SHP77 (cell line): ENCODE measurements around the gene SLIT3.

Source experiments
- DNase-seq, 2 experiments: peaks; one replicate each; lab custom pipeline; 2025; lab: John Stamatoyannopoulos, UW

Gene SLIT3

DNA sequence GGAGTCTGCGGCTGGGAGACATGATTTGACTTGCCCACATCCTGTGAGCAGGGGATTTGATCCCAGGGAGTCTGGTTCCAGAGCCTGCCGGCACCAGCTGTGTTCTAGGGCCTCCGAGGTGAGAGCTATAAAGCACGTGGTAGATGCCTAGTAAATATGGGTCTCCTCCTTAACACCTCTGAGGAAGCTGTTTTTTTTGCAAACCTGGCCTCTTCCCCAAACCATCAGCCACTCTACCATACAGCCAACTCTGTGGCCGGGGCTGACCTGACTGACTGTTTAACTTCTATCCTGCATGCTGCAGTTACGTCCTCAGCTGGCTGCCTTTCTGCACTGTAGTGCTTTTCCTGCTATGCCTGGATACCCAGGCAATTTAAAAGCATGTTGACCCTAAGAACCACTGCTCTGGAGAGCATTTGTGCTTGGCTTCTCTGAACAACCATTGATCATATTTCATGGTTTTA, 220.5 kb downstream of the SLIT3 start:
- no peak for DNase-seq

GRCh38 chr5:169079697-169080096, 221.2 kb downstream of the SLIT3 start:
- no peak for DNase-seq

DNA sequence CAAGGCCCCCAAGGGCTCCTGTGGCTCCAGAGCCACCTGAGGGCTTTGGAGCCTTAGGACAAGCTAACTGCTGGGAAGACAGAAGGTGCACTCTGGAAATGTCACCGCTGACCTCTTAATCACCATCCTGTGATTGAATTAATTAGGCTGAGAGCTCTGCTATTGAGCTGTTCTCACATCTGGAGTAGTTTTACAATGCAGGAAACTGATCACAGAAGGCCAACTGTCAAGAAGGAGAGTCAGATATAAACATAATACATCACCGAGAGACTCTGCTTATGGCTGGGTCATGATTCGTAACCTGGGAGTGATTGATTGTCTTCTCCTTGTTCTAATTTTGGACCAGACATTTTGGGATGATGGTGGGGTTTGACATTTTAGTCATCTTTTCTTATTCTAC, 226.1 kb downstream of the SLIT3 start:
- no peak for DNase-seq

- no peak for DNase-seq
Observed at GRCh38 chr5:169072233-169072632, 228.7 kb downstream of the SLIT3 start.

DNA sequence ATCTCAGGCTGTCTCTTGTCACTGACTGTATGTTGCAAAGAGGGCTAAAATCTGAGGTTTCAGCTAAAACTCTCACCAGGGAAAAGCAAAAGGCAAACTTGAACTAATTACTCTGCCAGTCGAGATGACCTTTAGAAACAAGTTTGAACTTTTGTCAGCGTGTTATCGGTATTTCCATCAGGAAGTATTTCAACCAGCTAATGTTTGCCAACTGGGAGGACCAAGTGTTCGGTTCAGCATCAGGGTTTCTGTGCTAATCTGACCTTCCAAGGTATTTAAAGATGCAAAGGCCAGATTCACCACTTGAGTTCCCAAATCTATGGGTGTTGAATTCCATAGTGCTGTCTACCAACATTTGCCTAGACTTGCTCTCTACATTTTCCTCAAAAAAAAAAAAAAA, 230.5 kb downstream of the SLIT3 start:
- DNase-seq, result no peak

- DNase-seq, result no peak
Observed at GRCh38 chr5:169067751-169068173, 233.2 kb downstream of the SLIT3 start.

GRCh38 chr5:169065400-169065799, 235.5 kb downstream of the SLIT3 start:
- DNase-seq, result no peak

DNA sequence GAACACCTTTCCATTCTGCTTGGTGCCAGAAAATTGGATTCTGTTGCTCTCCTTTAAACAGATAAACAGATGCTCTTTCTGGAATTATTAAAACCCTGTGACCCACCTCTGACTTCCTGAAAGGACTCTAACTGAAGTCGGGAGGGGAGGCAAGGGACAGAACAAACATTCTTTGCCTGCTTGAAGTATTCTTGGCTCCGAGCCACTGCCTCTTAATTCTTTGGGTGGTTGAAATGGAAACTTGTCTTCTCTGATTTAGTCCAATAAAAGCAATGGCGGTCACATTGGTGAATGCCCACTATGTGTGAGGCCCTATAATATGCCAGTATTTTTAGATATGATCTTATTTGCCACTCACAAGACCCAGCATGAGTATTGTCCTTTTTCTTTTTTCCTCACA, 236.8 kb downstream of the SLIT3 start:
- no peak for DNase-seq

- no peak for DNase-seq
Observed at GRCh38 chr5:169063316-169063953, 237.5 kb downstream of the SLIT3 start.

DNA sequence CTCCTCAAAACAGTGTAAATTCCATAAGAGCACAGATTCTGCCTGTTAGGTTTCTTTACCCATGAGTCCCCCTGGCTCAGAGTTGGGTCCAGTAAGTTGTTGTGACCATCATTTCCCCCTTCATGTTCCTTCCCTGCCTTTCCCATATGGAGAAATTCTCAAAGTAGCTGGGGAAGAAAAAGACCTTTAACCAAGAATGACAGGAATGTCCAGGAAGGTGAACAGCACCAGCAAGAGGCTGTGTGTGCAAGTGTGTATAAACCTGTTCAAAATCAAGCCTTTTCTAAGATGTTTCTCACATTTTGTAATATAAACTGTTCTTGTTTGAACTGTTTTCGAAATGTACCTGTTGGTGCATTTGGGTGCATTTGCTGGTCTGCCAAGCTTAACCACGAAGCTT, 238.2 kb downstream of the SLIT3 start:
- no peak for DNase-seq

- no peak for DNase-seq
Observed at GRCh38 chr5:169054506-169054905, 246.4 kb downstream of the SLIT3 start.

DNA sequence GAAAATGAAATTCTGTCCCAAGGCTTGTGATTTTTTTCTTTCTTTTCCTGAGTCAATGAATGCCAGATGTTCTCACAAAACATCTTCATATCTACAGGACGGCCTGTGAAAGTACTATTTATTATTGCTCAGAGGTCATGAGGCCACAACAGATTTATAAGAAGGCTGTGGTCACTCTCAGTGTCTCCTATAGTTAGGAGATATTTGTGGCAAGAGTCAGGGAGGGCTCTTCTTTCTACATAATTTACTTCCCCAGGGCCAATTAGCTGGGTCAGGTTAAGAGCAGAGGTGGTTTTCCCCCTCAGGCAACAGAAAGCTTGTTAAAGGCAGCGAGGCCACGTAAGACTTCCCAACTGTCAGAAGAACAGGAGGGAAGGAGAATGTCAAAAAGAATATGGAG, 248.7 kb downstream of the SLIT3 start:
- DNase-seq, result no peak

DNA sequence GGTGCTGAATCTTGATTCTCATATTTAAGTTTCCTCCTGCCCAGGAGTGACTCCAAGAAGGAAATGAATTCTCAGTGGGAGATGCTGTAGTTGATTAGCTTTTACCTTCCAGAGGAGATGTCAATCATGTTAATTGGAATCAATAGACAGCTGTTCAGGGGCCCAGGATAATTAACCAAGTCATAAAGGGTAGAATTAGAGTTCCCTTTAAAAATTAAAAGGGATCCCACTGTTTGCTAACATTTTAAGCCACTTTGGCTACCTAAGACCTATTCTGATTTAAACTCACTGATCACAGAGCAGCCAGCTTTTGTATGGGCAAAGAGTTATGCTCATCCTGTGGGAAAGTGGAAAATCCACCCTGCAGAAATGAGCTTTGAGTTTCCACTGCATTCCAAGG, 249.6 kb downstream of the SLIT3 start:
- no peak for DNase-seq

DNA sequence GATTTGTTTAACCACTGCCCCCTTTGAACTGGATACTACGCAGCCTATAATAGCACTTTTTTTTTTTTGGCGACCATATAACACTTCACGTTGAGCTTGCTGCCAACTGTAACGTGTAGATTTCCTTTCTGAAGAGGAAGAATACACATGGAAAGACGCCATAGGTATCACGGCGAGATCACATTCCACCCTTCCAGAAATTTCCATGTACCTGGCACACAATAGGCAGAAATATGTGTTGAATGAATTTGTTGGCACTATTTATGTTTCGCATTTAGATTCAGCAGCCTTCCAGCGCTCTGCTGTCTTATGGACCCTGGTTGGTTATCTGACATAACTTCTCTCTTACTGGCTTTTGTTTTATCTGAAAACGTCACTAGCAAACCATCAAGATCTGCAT, 250.3 kb downstream of the SLIT3 start:
- DNase-seq, result no peak

- no peak for DNase-seq
Observed at GRCh38 chr5:169050146-169050571, 250.8 kb downstream of the SLIT3 start.

DNA sequence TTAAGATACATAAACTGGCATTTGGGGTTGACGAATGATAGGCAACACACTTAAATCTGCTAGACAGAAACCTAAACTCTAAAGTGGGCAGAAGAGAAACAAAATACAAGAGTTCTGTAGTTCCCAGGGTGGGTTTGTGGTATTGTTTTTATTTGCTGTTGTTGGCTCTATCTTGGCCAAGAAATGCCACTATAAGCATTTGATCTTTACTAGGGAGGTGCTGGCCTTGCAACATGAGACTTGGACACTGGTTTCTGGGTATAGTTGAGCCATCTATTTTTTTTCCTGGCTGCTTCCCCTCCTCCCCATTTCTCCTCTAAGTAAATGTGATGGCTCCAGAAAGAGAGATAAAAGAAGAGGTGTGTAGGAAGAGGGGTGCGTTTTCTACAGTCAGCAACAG, 251.2 kb downstream of the SLIT3 start:
- DNase-seq, result no peak

DNA sequence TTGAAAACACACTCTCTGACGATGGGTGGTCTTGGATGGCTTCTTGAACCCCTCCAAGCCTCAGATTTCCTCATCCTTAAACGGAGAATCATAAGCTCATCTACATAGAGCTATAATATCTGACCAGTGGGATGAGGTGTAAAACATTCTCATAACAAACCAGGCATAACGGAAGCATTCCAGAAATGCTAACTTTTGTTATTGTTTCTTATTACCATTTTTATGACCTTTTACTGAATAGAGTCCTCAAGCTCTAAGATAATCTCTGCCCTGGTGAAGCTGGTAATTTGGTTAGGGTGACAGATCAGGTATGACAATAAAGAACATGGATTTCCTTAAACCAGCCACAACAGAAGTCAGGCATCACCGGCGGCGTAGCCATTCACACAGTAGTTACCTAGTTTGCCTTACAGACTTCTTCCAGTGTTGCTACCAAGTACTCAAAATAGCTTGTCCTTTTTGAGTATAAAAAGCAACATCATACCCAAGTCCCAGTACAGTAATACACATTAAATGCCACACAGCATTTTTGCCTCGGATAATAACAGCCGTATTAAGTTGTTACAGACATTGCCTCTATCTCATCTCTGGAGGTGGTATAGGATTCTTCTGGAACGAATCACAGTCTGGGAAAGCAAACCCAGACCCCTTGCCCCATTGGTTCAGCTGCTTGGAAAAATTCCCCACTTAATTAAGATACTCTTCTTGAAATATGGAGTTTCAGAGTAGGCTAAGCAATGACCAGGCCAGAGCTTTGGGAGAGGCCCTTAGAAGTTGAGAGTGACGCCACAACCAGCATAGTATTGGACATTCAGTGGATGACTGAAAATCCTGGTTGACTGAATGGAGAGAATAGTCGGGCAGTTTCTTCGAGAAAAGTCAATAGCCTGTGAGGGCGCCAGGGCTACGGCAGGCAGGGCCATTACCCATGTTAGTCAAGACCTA, 252.5 kb downstream of the SLIT3 start:
- DNase-seq, result no peak

DNA sequence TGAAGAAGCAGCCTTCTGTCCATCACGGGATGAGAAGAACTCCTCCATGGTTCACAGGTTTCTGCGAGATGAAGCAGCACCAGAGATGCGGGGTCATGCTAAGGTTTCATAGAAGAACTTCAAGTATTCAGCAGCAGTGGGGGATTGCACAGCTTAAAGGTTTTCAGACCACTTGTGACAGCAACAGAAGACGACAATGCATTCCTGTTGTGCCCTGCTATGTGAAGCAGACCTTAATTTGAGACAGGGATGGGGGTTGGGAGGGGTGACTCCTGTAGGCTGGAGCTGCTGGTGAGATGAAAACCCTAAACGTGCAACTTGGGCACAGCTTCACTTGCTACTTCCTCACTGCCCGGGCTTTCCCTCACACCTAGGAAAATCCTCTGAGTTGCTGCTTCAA, 256.0 kb downstream of the SLIT3 start:
- no peak for DNase-seq

- DNase-seq, result no peak
Observed at GRCh38 chr5:169041180-169041579, 259.8 kb downstream of the SLIT3 start.

GRCh38 chr5:169039592-169039991, 261.3 kb downstream of the SLIT3 start:
- DNase-seq, result no peak

DNA sequence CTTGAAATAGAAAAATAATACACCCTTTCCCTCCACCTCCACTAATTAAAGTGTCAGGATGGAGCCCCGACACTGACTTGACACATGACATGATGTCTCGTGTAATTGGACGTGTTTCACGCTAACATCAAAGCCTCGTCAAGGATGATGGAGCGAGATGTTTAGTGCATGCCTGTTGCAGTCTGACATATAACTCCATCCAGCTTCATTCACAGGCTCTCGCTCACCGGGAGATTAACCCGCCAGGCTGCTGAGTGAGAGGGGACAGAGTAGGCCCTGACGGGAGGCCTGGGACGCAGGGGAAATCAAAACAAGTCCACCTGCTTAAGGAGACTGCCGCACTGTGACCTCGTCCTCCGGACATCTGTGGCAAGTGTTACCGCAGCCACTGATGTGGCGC, 263.5 kb downstream of the SLIT3 start:
- no peak for DNase-seq

DNA sequence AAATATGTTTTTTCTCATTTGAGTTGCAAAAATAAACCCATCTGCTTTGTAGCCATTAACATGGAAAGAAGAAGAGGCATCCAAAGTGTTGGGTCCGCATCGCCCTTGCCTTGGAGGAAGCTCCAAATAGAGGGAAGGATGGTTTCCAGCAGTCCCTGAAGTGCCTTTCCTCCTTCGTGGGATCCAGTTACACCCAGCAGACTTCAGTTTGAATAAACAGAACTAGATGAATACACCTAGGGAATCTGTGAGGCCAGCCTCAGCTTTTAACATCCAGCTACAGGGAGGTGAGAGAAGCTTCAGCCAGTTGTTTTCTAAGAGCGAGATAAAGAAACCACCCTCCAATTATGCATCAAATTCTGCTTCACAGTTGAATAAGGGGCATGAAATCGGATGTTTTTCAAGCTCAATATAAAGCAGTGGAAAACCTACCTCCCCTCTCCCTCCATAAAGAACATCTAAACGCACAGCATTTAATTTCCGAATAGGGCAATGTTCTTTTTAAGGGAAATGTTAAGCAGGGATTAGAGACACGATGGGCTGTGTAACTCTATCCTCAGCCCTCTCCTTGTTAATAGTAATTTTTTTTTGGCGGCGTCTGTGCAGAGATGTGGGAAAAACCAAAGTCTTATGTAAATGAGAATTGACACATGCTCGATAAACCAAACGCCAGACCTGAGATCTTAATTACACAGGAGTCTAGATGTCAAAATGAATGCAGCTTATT, 264.7 kb downstream of the SLIT3 start:
- no peak for DNase-seq
